NT2/D1 (cell line): ENCODE results near the gene CBR3.

ENCODE experiments used
- DNase-seq: peaks from one replicate; pipeline ENCODE4 v3.0.0-alpha.2; 2011; ENCODE audit warnings: low read depth, low spot score
- H3K27me3 ChIP-seq: 2 replicates; pipeline ENCODE4 v1.6.0; 2011; ENCODE audit warnings: mild to moderate bottlenecking; ENCODE audit not compliant: insufficient read length, insufficient read depth
- H3K36me3 ChIP-seq: 2 replicates; pipeline ENCODE4 v1.6.1; 2011; ENCODE audit warnings: mild to moderate bottlenecking, low read length, mixed read lengths; ENCODE audit not compliant: insufficient read depth, insufficient read length
- H3K4me1 ChIP-seq: 2 replicates; pipeline ENCODE4 v1.5.1; 2011; ENCODE audit not compliant: insufficient read depth, insufficient read length
- H3K4me3 ChIP-seq: 2 replicates; pipeline ENCODE4 v1.5.1; 2011; ENCODE audit warnings: low read depth; ENCODE audit not compliant: insufficient read length
- H3K9ac ChIP-seq: 2 replicates; pipeline ENCODE4 v1.6.0; 2011; ENCODE audit warnings: low read depth; ENCODE audit not compliant: insufficient read length
- H3K9me3 ChIP-seq: 2 replicates; pipeline ENCODE4 v1.5.1; 2011; ENCODE audit warnings: mild to moderate bottlenecking, low read length; ENCODE audit not compliant: insufficient read depth
- SUZ12 ChIP-seq: IDR thresholded peaks from 2 replicates; pipeline ENCODE4 v1.6.1; 2011; ENCODE audit not compliant: insufficient read length, insufficient read depth; ENCODE audit errors: extremely low read depth
- YY1 ChIP-seq: IDR thresholded peaks from 2 replicates; pipeline ENCODE4 v1.6.1; 2011; ENCODE audit not compliant: insufficient read length, insufficient read depth
- ZNF274 ChIP-seq: IDR thresholded peaks from 2 replicates; pipeline ENCODE4 v1.6.1; 2011; ENCODE audit warnings: mild to moderate bottlenecking, low read depth, low read length

Gene CBR3

GRCh38 chr21:36145259-36145658, 10.4 kb downstream of the CBR3 start:
- DNase-seq, result no peak
- Histone ChIP-seq H3K9ac (no peak overlapping the region), H3K36me3 (no peaks in the 10 kb centered on the region), H3K4me1 (peaks cover 5% of the 10 kb centered on the region), H3K4me3 (no peak overlapping the region), H3K27me3 (no peaks in the 10 kb centered on the region), H3K9me3 (no peaks in the 10 kb centered on the region)
- TF ChIP-seq YY1 (no peak), ZNF274 (no peak), SUZ12 (no peak)

GRCh38 chr21:36147911-36148310, 13.0 kb downstream of the CBR3 start:
- Histone ChIP-seq H3K9me3 (no peaks in the 10 kb centered on the region), H3K9ac (no peak overlapping the region), H3K36me3 (no peaks in the 10 kb centered on the region), H3K4me3 (no peak overlapping the region), H3K4me1 (peaks cover 3% of the 10 kb centered on the region), H3K27me3 (no peaks in the 10 kb centered on the region)
- no peak for TF ChIP-seq SUZ12
- TF ChIP-seq ZNF274, result no peak
- TF ChIP-seq YY1, result no peak
- DNase-seq, result no peak

GRCh38 chr21:36148886-36149285, 14.0 kb downstream of the CBR3 start:
- Histone ChIP-seq H3K9me3 (no peaks in the 10 kb centered on the region), H3K9ac (no peak overlapping the region), H3K27me3 (no peaks in the 10 kb centered on the region), H3K4me3 (no peak overlapping the region), H3K36me3 (no peaks in the 10 kb centered on the region), H3K4me1 (peaks cover 3% of the 10 kb centered on the region)
- no peak for DNase-seq
- TF ChIP-seq YY1 (no peak), ZNF274 (no peak), SUZ12 (no peak)

GRCh38 chr21:36149788-36150711, 15.2 kb downstream of the CBR3 start:
- DNase-seq, result no peak
- H3K9me3 ChIP-seq, result no peaks in the 10 kb centered on the region
- H3K36me3 ChIP-seq, result no peaks in the 10 kb centered on the region
- no peak overlapping the region for H3K4me3 ChIP-seq
- H3K4me1 ChIP-seq, result peaks cover 3% of the 10 kb centered on the region
- TF ChIP-seq YY1, result no peak
- no peak for TF ChIP-seq SUZ12
- TF ChIP-seq ZNF274, result no peak
- no peak overlapping the region for H3K9ac ChIP-seq
- H3K27me3 ChIP-seq, result peaks cover 6% of the 10 kb centered on the region

GRCh38 chr21:36155603-36156338, 20.9 kb downstream of the CBR3 start:
- peak overlapping the region; percentile 79 for H3K9ac ChIP-seq

GRCh38 chr21:36156339-36156814, 21.5 kb downstream of the CBR3 start:
- Histone ChIP-seq H3K9ac (no peak overlapping the region), H3K36me3 (peaks cover 4% of the 10 kb centered on the region), H3K27me3 (peaks cover 35% of the 10 kb centered on the region), H3K4me3 (peak overlapping the region; percentile 69), H3K4me1 (peaks cover 5% of the 10 kb centered on the region), H3K9me3 (no peaks in the 10 kb centered on the region)
- TF ChIP-seq YY1 (no peak), SUZ12 (no peak), ZNF274 (no peak)
- peak; percentile 99 for DNase-seq

More at GRCh38 chr21:36155603-36156338, 20.9 kb downstream of the CBR3 start:
- Histone ChIP-seq H3K4me1 (peaks cover 5% of the 10 kb centered on the region), H3K36me3 (peaks cover 4% of the 10 kb centered on the region), H3K27me3 (peaks cover 35% of the 10 kb centered on the region), H3K9me3 (no peaks in the 10 kb centered on the region), H3K4me3 (peak overlapping the region; percentile 62)
- no peak for DNase-seq
- TF ChIP-seq SUZ12, result peak; percentile 46
- TF ChIP-seq YY1, result no peak
- TF ChIP-seq ZNF274, result no peak
